Measurements from ENCODE around the gene MAGEB17.
"Not testable (repeated sequence)": the region's sequence is repeated elsewhere in the genome, so short reads cannot be mapped to it uniquely, and the experiment has no call there.

Gene MAGEB17

DNA sequence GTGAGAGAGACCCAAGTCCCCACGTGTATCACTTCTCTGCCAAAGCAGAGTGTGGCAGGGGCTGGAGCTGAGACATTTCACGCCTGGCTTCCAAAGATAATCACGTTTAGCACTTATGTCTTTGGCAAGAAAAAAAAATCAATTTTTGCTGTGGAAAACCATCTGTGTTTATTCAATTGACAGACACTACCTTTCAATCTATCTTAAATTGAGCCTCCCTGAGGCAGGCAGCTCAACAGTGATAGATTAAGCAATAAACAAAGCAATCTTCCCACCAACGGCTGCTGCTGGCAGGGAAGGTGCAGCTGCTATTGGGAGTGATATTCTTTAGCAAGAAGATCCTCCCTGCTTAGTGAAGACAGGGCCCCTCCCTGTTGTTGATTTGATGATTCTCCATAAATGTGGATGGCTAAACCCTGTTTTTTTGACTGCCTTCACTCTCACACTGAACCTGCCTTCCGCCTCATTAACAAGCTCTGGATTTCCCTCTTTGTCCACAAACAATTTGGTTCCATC lies 11.6 kb upstream of the MAGEB17 start:
- no peak overlapping the region for H3K27ac ChIP-seq (replicated peaks)
- H3K4me3 ChIP-seq (replicated peaks; ENCODE audit: insufficient read depth, low read length), result no peak overlapping the region
- DNase-seq (ENCODE audit: low read depth in 1 of 2, low spot score in 1 of 2), result no peak
- peaks cover 3% of the 10 kb centered on the region for H3K27me3 ChIP-seq (ENCODE audit: insufficient read depth, poor library complexity, severe bottlenecking)
- no peak for TF ChIP-seq REST (IDR thresholded peaks at IDR 0.05; ENCODE audit: insufficient replicate concordance, low read depth)
- TF ChIP-seq GABPA (IDR thresholded peaks at IDR 0.05; ENCODE audit: low read depth), result no peak
- no peak for TF ChIP-seq SPI1 (IDR thresholded peaks at IDR 0.05; ENCODE audit: borderline replicate concordance, low read depth)
- TF ChIP-seq POLR2AphosphoS5 (IDR thresholded peaks at IDR 0.05; ENCODE audit: low read depth), result no peak
- no peak for TF ChIP-seq CTCF (IDR thresholded peaks at IDR 0.05; ENCODE audit: insufficient read depth, low read length)

GRCh38 chrX:16156692-16157331 lies 10.5 kb upstream of the MAGEB17 start:
- H3K27me3 ChIP-seq (ENCODE audit: insufficient read depth, poor library complexity, severe bottlenecking), result peaks cover 3% of the 10 kb centered on the region
- no peak for DNase-seq (ENCODE audit: low read depth in 1 of 2, low spot score in 1 of 2)
- H3K4me3 ChIP-seq (replicated peaks; ENCODE audit: insufficient read depth, low read length), result no peak overlapping the region
- H3K27ac ChIP-seq (replicated peaks), result no peak overlapping the region
- TF ChIP-seq GABPA (IDR thresholded peaks at IDR 0.05; ENCODE audit: low read depth), result no peak
- TF ChIP-seq POLR2AphosphoS5 (IDR thresholded peaks at IDR 0.05; ENCODE audit: low read depth), result no peak
- TF ChIP-seq SPI1 (IDR thresholded peaks at IDR 0.05; ENCODE audit: borderline replicate concordance, low read depth), result no peak
- no peak for TF ChIP-seq REST (IDR thresholded peaks at IDR 0.05; ENCODE audit: insufficient replicate concordance, low read depth)
- no peak for TF ChIP-seq CTCF (IDR thresholded peaks at IDR 0.05; ENCODE audit: insufficient read depth, low read length)

- Histone ChIP-seq H3K27me3 (ENCODE audit: insufficient read depth, poor library complexity, severe bottlenecking) (peaks cover 3% of the 10 kb centered on the region), H3K27ac (replicated peaks) (no peak overlapping the region), H3K4me3 (replicated peaks; ENCODE audit: insufficient read depth, low read length) (no peak overlapping the region)
- no peak for TF ChIP-seq SPI1 (IDR thresholded peaks at IDR 0.05; ENCODE audit: borderline replicate concordance, low read depth)
- no peak for TF ChIP-seq CTCF (IDR thresholded peaks at IDR 0.05; ENCODE audit: insufficient read depth, low read length)
- TF ChIP-seq POLR2AphosphoS5 (IDR thresholded peaks at IDR 0.05; ENCODE audit: low read depth), result no peak
- TF ChIP-seq REST (IDR thresholded peaks at IDR 0.05; ENCODE audit: insufficient replicate concordance, low read depth), result no peak
- no peak for TF ChIP-seq GABPA (IDR thresholded peaks at IDR 0.05; ENCODE audit: low read depth)
- no peak for DNase-seq (ENCODE audit: low read depth in 1 of 2, low spot score in 1 of 2)
Measured at GRCh38 chrX:16160729-16161128, 6.6 kb upstream of the MAGEB17 start.

GRCh38 chrX:16161173-16161572 lies 6.1 kb upstream of the MAGEB17 start:
- not testable (repeated sequence) for DNase-seq (ENCODE audit: low read depth in 1 of 2, low spot score in 1 of 2); H3K27me3 ChIP-seq (ENCODE audit: insufficient read depth, poor library complexity, severe bottlenecking); H3K27ac ChIP-seq (replicated peaks); H3K4me3 ChIP-seq (replicated peaks; ENCODE audit: insufficient read depth, low read length)
